Activated naive CD4-positive, alpha-beta T cell treated with anti-CD3 and anti-CD28 coated beads, Interleukin-2, amount 10 ng/mL, durations not matched to agents 7 days and 5 days (primary cell): Measurements from ENCODE around the gene MT1A.

Experiments
- CTCF ChIA-PET: fragments of 350-600 bp; sonication (Branson Sonifier 250); formaldehyde crosslinking; loops from one replicate; lab custom pipeline; 2021; ENCODE audit warnings: antibody characterized with exemption; lab: Charles Lee
- DNase-seq: peaks from one replicate; pipeline ENCODE4 v3.0.0-alpha.2; 2020
- H3K27ac Mint-ChIP-seq: one replicate; pipeline ENCODE4 v1.8.0; 2021; ENCODE audit warnings: mild to moderate bottlenecking, moderate library complexity, mixed read lengths
- H3K27me3 Mint-ChIP-seq: one replicate; pipeline ENCODE4 v1.8.0; 2021; ENCODE audit warnings: mild to moderate bottlenecking, mixed read lengths
- H3K36me3 Mint-ChIP-seq: one replicate; pipeline ENCODE4 v1.8.0; 2021; ENCODE audit warnings: mixed read lengths
- H3K4me1 Mint-ChIP-seq: one replicate; pipeline ENCODE4 v1.8.0; 2021; ENCODE audit warnings: mixed read lengths
- H3K4me3 Mint-ChIP-seq: one replicate; pipeline ENCODE4 v1.8.0; 2021; ENCODE audit warnings: mild to moderate bottlenecking, moderate library complexity, mixed read lengths
- H3K9me3 Mint-ChIP-seq: one replicate; pipeline ENCODE4 v1.8.0; 2021; ENCODE audit warnings: mixed read lengths

MT1A gene

GRCh38 chr16:56643080-56643778 lies 4.8 kb downstream of the MT1A start:
- H3K27ac Mint-ChIP-seq = no peak overlapping the region
- H3K4me3 Mint-ChIP-seq = peak overlapping the region; percentile 64
- CTCF ChIA-PET = interaction anchor here (0.7 to 3.7 kb wide), 20 partner anchors 9 to 143 kb away, joined by 3 to 15 read pairs (median 4); partner anchors contain the start of genes MT1E and MT2A
- no peaks in the 10 kb centered on the region for H3K36me3 Mint-ChIP-seq
- peaks cover 91% of the 10 kb centered on the region for H3K27me3 Mint-ChIP-seq
- H3K9me3 Mint-ChIP-seq = no peaks in the 10 kb centered on the region
- peaks cover 28% of the 10 kb centered on the region for H3K4me1 Mint-ChIP-seq
- DNase-seq = peak; percentile 88

GRCh38 chr16:56643833-56644232 lies 5.4 kb downstream of the MT1A start:
- peaks cover 91% of the 10 kb centered on the region for H3K27me3 Mint-ChIP-seq
- CTCF ChIA-PET = interaction anchor here (0.7 to 3.7 kb wide), 20 partner anchors 9 to 143 kb away, joined by 3 to 15 read pairs (median 4); partner anchors contain the start of genes MT1E and MT2A
- peaks cover 25% of the 10 kb centered on the region for H3K4me1 Mint-ChIP-seq
- peak overlapping the region; percentile 64 for H3K4me3 Mint-ChIP-seq
- H3K36me3 Mint-ChIP-seq = no peaks in the 10 kb centered on the region
- H3K9me3 Mint-ChIP-seq = no peaks in the 10 kb centered on the region
- no peak for DNase-seq
- no peak overlapping the region for H3K27ac Mint-ChIP-seq

DNA sequence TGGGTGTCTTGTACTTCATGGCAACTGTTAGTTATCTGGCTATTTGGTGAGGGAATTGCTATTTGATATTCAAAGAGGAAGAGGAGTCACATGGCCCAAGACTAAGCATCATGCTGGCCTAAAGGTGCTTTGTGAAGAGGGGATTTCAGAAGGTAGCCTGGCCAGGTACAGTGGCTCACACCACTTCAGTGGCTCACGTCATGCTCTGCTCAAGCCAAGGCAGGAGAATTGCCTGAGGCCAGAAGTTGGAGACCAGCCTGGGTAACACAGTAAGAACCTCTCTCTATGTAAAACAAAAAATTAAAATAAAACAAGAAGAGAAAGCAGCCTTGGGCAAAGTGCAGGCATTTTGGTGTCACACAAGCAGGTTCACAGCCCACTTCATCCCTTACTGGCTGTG lies 6.8 kb downstream of the MT1A start:
- Mint-ChIP-seq H3K27me3 (peaks cover 87% of the 10 kb centered on the region), H3K27ac (no peak overlapping the region), H3K9me3 (no peaks in the 10 kb centered on the region), H3K4me3 (no peak overlapping the region), H3K36me3 (no peaks in the 10 kb centered on the region), H3K4me1 (peaks cover 25% of the 10 kb centered on the region)
- CTCF ChIA-PET = interaction anchor here (1.8 kb wide), 1 partner anchor 19 kb away, joined by 4 read pairs; the partner anchor contains the start of gene MT1E
- no peak for DNase-seq

GRCh38 chr16:56645838-56646237 lies 7.4 kb downstream of the MT1A start:
- Mint-ChIP-seq H3K27me3 (peaks cover 87% of the 10 kb centered on the region), H3K9me3 (no peaks in the 10 kb centered on the region), H3K27ac (no peak overlapping the region), H3K4me1 (peaks cover 25% of the 10 kb centered on the region), H3K36me3 (no peaks in the 10 kb centered on the region), H3K4me3 (no peak overlapping the region)
- CTCF ChIA-PET = no interaction called here
- DNase-seq = no peak

GRCh38 chr16:56647641-56648431 lies 9.4 kb downstream of the MT1A start:
- Mint-ChIP-seq H3K36me3 (no peaks in the 10 kb centered on the region), H3K27me3 (peaks cover 92% of the 10 kb centered on the region), H3K4me1 (peaks cover 19% of the 10 kb centered on the region), H3K9me3 (no peaks in the 10 kb centered on the region), H3K27ac (no peak overlapping the region), H3K4me3 (no peak overlapping the region)
- CTCF ChIA-PET = no interaction called here
- DNase-seq = no peak

DNA sequence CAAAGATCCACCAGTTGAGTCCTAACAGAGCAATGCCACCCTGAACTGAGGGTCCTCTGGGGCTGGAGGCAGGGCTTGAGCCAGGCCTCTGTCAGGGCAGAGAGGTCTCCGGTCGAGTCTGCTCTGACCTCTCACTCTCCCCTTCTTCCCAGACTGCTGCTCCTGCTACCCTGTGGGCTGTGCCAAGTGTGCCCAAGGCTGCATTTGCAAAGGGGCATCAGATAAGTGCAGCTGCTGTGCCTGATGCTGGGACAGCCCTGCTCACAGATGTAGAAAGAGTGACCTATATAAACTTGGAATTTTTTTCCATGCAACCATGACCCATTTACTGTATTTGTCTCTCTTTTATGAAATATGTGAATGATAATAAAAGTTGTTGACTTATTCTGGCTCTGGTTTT lies 10.8 kb downstream of the MT1A start:
- Mint-ChIP-seq H3K9me3 (no peaks in the 10 kb centered on the region), H3K27ac (no peak overlapping the region), H3K4me3 (no peak overlapping the region), H3K27me3 (peaks cover 91% of the 10 kb centered on the region), H3K4me1 (peaks cover 4% of the 10 kb centered on the region), H3K36me3 (no peaks in the 10 kb centered on the region)
- no peak for DNase-seq
- CTCF ChIA-PET = no interaction called here

GRCh38 chr16:56649820-56650219 lies 11.4 kb downstream of the MT1A start:
- no peaks in the 10 kb centered on the region for H3K9me3 Mint-ChIP-seq
- H3K36me3 Mint-ChIP-seq = no peaks in the 10 kb centered on the region
- H3K27ac Mint-ChIP-seq = no peak overlapping the region
- H3K27me3 Mint-ChIP-seq = peaks cover 91% of the 10 kb centered on the region
- H3K4me3 Mint-ChIP-seq = no peak overlapping the region
- no peaks in the 10 kb centered on the region for H3K4me1 Mint-ChIP-seq
- CTCF ChIA-PET = no interaction called here
- DNase-seq = no peak

GRCh38 chr16:56651586-56651985 lies 13.1 kb downstream of the MT1A start, which contains the start of gene MT1B:
TSS of gene MT1B (plus strand) at chr16:56651886. CDS start at chr16:56651954, 68 bp downstream.
- no peak within 1 kb of the TSS for H3K4me3 Mint-ChIP-seq
- CTCF ChIA-PET = interaction anchor here (1.4 kb wide), 1 partner anchor 8 kb away, joined by 4 read pairs; no protein-coding TSS in a partner anchor
- H3K4me1 Mint-ChIP-seq = no peaks in the 10 kb centered on the region
- H3K9me3 Mint-ChIP-seq = no peaks in the 10 kb centered on the region
- peaks cover 85% of the 10 kb centered on the region for H3K27me3 Mint-ChIP-seq
- no peak for DNase-seq
- H3K36me3 Mint-ChIP-seq = no peaks in the 10 kb centered on the region
- no peak within 1 kb of the TSS for H3K27ac Mint-ChIP-seq

DNA sequence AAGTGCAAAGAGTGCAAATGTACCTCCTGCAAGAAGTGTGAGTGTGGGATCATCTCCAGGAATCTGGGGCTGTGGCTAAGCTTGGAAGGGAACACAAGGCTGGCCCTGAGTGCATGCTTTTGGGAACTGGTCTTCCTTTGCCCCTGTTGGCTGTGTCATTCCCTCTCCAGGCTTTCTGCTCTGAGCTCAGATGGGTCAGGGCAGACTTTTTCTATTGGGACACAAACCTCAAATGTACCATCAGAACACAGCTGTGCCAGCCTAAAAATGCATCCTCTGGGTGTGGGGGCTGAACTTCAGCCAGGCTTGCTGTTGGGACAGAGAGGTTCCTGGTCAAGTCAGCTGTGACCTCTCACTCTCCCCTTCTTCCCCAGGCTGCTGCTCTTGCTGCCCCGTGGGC lies 14.1 kb downstream of the MT1A start:
- peaks cover 81% of the 10 kb centered on the region for H3K27me3 Mint-ChIP-seq
- no peak overlapping the region for H3K27ac Mint-ChIP-seq
- CTCF ChIA-PET = interaction anchor here (1.4 to 1.5 kb wide), 2 partner anchors 9 to 52 kb away, joined by 3 to 4 read pairs; no protein-coding TSS in a partner anchor
- H3K9me3 Mint-ChIP-seq = no peaks in the 10 kb centered on the region
- DNase-seq = no peak
- H3K36me3 Mint-ChIP-seq = no peaks in the 10 kb centered on the region
- H3K4me3 Mint-ChIP-seq = no peak overlapping the region
- peaks cover 6% of the 10 kb centered on the region for H3K4me1 Mint-ChIP-seq

GRCh38 chr16:56653218-56653617 lies 14.8 kb downstream of the MT1A start:
- Mint-ChIP-seq H3K4me1 (peaks cover 11% of the 10 kb centered on the region), H3K27ac (no peak overlapping the region), H3K27me3 (peaks cover 79% of the 10 kb centered on the region), H3K36me3 (peaks cover 2% of the 10 kb centered on the region), H3K4me3 (no peak overlapping the region), H3K9me3 (no peaks in the 10 kb centered on the region)
- no peak for DNase-seq
- CTCF ChIA-PET = interaction anchor here (1.4 to 1.5 kb wide), 2 partner anchors 10 to 52 kb away, joined by 3 to 4 read pairs; no protein-coding TSS in a partner anchor

DNA sequence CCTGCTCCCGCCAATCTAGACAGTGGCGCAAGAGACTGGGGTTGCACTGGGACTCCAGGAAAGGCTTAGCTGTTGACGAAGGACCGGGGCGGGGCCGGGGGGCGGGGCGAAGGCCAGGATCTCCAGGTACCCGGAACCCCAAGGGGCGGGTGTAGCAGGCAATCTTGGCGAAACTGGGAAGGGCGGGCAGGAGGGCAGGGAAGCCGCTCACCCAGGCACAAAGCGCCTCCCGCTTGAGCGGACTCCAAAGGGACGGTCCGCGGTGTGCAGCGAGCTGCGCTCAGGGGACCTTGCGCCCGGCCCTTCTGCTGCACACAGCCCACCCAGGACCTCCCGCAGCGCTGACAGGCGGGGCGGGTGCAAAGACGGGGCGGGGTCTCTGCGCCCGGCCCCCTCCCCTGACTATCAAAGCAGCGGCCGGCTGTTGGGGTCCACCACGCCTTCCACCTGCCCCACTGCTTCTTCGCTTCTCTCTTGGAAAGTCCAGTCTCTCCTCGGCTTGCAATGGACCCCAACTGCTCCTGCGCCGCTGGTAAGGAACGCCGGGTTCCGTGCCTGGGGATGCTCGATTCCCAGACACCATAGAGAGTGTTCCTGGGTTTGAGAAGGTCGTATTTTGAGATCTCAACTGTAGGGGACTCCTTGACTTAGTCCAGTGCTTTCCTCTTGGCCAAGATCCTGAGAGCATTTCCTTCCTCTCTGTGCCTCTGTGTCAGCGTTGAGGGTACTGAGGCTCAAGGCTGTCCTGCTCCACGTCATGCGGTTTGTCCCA lies 19.3 kb downstream of the MT1A start, which contains the start of gene MT1F:
Gene MT1F (plus strand): TSS at position 405 of the 772 bp plus-strand sequence. CDS start 100 bp downstream, at position 505.
- CTCF ChIA-PET = no interaction called here
- H3K9me3 Mint-ChIP-seq = no peaks in the 10 kb centered on the region
- peak within 1 kb of the TSS; percentile 88 for H3K27ac Mint-ChIP-seq
- peak within 1 kb of the TSS; percentile 98 for H3K4me3 Mint-ChIP-seq
- peaks cover 7% of the 10 kb centered on the region for H3K36me3 Mint-ChIP-seq
- peaks cover 58% of the 10 kb centered on the region for H3K27me3 Mint-ChIP-seq
- H3K4me1 Mint-ChIP-seq = peaks cover 31% of the 10 kb centered on the region
- DNase-seq = peak; percentile 87

GRCh38 chr16:56658327-56658875 lies 19.9 kb downstream of the MT1A start:
- Mint-ChIP-seq H3K9me3 (no peaks in the 10 kb centered on the region), H3K4me1 (peaks cover 36% of the 10 kb centered on the region), H3K27ac (peak overlapping the region; percentile 88), H3K36me3 (peaks cover 7% of the 10 kb centered on the region), H3K4me3 (peak overlapping the region; percentile 98), H3K27me3 (peaks cover 58% of the 10 kb centered on the region)
- CTCF ChIA-PET = no interaction called here
- no peak for DNase-seq
